A172 (cell line): ENCODE data around the gene IQSEC1. TPM values are rescaled to one million over a fixed set of nuclear protein-coding genes. Genes with fewer than 3 reads are reported as not detected.
A peak's percentile ranks its signal among the peaks of the same experiment; 100 is the strongest.

Source experiments
- DNase-seq: peaks from one replicate; pipeline ENCODE4 v3.0.0-alpha.2; 2015; ENCODE audit warnings: low spot score
- total RNA-seq: library from RNA; depleted of rRNA; stranded (reverse); fragments of >200 nt; shearing (Covaris generic); gene quantifications from 2 replicates; pipeline ENCODE4 v1.2.3, GENCODE V29; 2014

Gene IQSEC1
- total RNA-seq, 1 experiment from 2014 or later, result 25.8 TPM

DNA sequence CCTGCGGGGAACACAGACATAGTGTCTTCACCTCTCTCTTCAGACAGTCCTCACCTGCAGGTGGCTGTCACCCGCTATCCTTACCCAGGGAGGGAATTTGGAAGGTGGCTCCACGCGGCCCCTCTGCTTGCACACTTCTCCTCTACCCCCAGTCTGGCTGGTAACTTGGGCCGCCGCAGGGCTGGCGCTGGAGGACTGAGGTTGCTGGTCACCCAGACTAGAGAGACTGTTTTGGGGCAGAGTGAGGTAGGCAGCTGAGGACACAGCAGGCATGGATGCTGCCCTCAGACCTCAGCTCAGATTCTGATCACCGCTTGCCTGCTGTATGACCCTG lies 12.6 kb upstream of the IQSEC1 start:
- DNase-seq, result no peak

DNA sequence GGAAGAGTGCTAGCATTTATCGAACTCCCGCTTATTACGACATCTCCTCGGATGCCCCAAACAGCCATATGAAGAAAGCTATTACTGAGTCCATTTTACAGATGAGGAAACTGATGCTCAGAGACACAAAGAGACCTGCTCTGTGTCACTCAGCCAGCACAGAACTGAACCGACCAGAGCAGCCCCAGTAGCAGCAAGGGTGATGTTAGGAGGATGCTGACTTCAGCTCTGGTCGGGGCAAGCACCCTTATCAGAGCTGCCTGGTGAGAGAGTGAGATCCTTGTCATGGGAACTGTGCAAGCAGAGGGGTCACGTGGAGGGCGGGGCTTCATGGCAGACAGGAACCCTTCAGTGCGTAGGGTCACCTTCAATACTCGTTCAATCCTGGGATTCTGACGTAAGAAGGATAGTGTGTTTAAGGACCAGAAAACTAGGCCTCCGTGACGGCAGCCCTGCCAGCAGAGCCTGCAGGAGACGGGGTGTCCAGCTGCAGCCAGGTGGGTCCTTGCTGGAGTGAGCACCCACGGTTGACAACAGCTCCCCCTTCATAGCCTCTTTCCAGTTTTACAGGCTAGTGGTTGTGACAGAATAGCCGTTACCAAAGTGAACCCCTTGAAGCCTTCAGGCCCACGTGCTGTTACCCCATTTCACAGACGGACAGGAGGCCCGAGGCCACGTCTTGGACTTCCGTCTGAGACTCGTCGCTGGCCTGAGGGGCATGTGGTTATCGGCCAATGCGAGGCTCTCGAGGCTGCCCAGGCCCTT lies 12.0 kb upstream of the IQSEC1 start:
- no peak for DNase-seq

DNA sequence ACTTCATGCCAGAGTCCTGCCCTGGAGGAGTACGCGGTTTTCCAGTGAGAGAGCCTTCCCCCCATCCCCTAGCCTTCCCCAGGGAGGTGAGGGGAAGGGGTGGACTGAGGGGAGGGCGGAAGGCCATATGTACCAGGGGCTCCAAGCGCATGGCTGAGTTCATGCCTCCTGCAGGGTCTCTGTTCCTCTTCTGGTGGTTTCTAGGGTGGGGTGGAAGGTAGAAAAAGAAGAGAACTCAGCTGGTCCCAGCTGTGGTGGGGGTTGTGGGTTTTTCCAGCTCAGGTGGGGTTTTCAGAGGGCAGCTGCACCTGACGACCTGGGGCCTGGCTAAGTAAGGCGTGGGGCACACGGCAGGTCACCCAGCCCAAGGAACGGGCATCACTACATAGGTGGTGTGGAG lies 10.7 kb upstream of the IQSEC1 start:
- no peak for DNase-seq

DNA sequence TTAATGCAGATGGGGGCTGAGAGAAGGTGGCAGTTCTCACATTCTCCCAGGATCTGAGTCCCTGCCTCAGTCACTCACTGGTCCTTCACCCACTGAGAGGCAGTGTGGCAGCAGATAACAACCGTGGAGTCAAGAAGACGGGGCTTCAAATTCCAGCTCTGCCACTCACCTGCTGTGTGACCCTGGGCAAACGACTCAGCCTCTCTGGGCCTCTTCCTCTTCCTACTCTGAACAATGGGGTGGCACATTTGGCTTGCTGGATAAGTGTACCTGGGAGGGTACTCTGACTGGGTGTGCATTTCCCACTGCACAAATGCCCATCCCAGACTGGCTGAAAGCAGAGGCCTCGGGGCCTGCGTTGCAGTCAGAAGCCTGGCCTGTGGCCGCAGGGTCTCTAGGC lies 10.0 kb upstream of the IQSEC1 start:
- no peak for DNase-seq

DNA sequence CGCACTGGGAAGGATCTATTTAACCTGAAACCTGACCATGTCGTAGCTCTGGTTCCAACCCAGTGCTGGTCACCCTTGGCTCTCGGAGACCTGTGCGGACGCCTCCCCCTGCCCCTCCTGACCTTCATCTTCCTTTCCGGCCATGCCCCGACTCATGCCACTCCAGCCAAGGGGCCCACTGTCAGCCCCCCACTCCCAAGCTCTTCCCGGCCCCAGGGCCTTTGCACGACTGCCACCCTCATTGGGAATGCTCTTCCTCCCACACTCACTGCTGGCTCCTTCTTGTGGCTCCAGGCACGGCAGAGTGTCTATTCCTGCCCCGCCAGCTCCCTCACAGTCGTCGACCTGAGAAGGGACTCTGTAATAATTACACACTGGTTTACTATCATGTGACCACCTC lies 9.4 kb upstream of the IQSEC1 start:
- no peak for DNase-seq

DNA sequence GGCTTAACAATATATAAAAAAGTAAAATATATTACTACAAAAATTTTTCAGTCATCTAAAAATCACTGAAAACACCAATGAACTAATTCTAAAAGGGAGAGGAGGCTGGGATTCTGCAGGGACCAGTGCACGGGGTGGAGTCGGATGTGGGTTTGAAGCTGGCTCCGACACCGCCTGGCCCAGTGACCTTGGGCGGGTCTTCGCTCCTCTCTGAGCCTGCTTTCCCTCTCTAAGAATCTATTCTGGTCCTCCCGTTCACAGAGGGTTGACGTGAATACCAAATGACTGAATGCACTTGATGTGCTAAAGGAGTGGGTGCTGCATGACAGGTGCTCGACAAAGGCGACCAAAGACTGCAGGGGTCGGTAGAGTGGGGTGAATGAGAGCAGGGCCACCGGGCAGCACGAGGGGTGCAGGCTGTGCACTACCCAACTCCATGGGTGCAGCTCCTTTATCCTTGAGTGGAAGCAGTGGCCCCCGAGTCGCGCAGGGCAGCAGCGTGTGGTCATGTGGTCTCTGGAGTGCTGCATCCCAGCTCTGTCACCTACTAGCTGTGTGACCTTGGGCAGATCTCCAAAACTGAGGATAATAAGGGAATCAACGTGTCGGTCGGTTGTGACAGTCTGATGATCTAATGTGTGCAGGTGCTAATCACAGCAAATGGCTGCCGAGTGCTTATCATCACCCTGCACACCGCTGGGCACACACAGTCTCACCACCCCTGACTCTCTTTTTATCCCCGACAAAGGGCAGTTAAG lies 8.6 kb upstream of the IQSEC1 start:
- no peak for DNase-seq

DNA sequence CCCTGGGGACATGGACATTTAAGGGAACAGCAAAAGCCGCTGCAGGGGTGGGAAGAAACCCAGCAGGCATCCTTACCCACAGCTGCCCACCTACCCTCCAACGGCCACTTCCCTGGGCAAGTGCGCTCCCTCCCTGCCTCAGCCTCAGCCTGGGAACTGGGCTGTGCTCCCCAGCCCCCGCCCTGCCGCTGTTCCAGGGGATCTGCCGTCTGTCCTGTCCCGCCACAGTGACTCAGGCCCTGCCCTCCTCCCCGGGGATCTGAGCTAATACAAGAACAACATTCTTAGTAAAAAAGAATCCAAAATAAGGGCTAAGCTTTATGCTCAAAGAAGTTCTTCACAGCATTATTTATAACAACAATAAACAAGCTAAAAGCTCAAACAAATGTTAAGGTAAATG lies 7.4 kb upstream of the IQSEC1 start:
- no peak for DNase-seq

DNA sequence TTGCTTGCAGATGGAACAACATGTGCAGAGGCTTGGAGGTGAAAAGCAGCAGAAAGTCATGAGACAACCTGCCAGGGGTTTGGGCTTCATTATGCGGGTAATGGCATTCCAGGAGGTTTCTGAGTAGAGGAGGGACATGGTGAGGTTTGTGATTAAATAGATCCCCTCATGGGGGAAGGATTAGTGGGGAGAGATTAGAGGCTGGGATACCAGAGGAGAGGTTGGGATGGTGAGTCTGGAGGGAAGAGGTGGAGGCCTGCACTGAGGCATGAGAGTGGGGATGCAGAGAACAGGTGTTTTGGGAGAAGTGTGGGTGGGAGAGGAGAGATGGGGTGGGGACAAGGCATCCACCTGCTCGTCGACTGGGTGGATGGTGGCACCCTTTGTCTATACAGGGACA lies 6.8 kb upstream of the IQSEC1 start:
- no peak for DNase-seq

DNA sequence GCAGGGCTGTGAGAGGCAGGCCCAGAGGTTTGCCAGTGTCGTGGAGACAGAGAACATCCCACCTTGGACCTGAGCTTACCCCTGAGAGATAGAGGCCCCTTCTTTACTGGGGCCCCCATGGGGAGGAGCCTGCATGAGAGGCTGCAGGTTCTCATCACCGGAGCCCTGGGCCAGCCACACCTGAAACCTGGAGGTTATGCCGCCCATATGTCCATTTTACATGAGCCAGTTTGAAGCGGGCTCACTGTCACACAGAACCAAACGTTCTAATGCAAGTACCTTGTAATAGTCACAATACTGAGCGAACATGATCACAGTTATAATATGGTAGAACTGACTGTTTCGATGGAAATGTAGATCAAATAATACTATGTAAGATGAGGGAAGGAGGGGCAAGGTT lies 6.3 kb upstream of the IQSEC1 start:
- no peak for DNase-seq

DNA sequence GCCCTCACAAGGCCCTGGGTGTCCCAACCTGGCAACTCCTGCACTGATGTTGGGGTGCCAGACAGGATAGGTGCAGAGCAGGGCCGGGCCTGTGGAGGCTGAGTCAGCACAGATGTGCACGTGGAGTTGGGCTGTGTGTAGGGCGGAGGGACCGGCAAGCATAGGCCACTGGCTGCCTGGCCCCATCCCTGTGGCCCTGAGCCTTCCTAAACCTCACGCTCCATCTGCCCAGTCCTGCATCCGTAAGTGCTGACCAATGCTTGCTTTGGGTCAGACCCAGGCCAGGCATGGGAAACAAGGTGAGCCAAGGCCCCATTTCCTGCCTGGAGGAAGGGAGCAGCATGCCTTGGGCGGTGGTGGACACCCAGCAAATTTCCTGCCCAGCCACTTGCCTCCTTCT lies 5.8 kb upstream of the IQSEC1 start:
- peak; percentile 40 for DNase-seq

DNA sequence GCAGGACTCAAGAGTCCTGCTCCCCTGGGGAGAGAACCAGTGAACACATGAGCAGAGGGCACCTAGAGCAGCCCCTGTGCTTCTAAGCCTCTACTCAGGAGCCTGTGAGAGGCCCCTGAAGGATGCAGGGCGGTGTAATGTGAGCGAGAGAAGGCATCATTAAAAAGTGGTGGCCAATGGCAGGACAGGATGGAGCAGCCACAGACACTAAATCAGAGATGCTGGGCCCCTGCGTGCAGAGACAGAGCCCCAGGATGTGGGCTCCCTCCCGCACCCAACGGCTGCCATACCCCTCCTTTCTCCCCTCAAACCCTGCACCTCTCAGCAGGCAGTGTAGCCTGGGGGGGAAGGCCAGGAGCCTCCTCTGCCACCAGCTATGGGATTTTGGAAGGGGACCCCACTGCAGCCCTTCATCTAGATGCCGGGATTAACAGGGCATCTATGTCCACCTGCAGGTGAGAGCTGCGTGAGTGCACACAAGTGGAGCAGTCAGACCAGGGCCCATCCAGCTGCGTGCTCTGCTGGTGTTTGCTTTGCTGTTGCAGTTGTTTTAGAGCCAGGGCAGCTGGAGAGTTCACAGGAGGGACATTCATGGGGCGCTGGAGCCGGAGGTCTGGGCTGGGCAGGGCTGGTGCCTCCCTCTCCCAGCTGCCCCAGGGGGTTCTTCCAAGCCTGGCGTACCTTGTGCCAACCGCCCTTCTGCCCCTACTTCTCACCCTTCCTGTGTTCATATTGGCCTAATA lies 5.1 kb upstream of the IQSEC1 start:
- no peak for DNase-seq

DNA sequence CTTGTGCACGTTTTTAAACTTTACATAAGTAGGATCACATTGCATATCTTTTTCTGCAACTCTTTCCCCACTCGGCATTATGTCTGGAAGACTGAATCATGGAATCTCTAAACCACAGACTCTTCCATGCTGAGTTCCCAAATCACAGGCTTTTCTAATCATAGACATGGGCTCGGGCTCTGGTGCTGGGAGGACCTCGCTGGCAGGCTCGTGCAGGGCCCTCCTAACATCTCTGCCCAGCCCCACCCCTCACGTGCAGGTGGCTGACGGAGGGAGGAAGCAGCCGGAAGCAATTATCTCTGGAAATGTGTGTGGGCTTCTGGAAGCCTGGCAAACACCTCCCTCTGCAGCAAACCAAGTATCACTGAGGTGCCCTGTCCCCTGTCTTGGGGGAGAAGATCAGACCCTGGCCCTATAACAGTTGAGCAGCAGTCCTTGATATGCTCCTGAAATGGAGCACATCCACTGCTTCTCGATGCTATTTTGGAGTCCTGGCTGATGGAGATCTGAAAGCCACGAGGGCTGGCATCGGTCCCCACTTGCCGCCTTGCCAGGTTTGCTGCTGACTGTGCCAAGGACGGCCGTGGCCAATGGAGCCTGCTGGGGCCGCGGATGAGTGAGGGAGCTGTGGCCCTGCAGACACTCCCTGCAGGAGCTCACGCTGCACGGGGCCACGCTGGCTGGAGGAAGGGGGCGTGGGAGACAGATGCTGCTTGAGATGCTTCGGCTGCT lies 4.4 kb upstream of the IQSEC1 start:
- DNase-seq, result peak; percentile 63

DNA sequence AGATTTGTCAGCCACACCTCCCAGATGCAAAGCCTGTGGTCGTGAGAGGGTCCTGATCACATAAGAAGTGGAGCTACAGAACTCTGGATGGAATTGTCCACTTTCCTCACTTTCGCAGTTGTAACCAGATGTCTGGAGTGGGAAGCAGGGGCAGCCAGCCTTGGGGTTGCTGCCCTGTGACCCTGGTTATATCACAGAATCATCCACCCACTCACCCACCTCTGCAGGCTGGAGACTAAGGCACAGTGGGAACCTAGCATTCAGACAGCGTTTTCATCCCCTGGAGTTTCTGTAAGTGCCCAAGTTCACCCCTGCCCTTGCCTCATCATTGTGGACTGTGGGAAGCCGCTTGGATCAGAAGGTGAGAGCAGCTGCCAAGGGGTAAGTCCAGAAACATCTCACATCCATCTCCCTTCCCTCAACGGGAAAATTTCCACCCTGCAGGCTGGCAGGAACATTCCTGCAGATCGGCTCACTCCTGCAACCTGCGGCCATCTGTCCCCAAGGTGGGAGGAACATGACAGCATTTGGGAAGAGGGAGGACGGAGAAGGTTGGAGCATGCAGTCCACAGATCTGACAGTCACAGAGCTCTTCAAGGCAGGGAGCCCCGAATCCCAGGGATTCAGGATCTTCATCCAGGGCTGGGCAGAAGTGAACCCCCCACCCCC lies 2.9 kb upstream of the IQSEC1 start:
- DNase-seq, result no peak

DNA sequence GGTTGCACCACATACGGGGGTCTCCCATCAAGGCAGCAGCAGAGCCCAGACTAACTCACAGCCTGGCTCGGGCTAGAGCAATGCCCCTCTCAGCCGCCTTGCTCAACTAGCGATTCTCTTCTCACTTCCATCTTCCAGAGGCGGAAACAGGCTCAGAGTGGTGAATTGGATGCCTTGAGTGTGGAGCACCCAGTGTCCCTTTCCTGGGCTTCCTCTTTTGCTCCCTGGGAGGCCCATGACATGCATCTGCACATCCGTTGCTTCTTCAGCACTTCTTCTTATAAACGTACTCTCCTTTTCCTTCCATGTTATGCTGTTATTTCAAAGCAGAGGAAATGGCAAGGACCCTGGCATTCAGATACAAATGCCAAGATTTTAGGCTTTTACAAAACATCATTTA lies 2.1 kb upstream of the IQSEC1 start:
- DNase-seq, result no peak

DNA sequence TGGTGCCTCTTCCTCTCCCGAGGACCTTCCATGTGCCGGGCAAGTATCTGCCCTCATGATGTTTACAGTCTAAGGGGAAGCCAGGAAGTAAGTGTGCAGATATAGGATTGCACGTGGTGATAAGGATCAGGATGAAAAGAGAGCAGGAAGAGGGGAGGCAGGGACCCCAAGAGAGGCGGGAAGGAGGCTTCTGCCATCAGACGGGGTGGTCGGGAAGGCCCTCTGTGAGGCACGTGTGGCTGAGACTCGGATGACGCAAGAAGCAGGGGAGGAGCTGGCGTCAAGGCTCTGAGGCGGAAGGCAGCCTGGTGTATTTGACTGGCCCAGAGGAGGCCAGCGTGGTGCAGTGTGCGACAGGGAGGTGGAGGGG lies 762 bp upstream of the IQSEC1 start:
- DNase-seq, result no peak

DNA sequence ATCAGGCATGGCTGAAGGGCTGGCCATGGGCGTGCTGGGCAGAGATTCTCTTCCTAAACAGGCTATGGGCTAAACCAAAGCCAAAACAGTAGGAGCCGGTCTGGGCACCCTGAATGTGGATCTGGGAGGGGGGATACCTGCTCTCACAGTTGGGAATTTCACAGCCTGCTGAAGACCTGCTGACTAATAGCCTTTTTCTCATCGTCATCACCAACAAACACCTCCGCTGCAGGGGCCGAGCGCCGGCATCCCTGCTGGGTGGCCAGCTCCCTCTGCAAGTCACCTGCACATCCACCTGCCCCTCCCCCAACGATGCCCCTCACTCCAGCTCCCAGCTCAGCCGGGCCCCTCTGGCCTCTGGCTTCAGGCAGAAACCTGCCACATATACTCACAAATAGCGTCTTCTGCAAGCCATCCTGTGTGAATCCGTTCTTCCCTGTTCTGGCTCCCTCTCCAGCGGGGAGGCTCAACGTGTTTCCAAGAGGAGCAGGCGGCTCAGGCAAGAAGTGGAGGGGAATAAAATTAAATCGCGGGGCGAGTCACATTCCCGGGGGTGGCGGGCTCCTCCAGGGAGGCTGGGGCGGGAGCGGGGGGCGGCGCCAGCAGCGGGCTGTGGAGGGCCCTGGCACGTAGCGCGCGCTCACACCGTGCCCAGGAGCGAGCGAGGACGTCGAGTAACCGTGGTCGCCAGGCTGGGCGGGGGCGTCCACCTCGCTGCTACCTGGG lies 466 bp downstream of the IQSEC1 start:
- DNase-seq, result no peak

DNA sequence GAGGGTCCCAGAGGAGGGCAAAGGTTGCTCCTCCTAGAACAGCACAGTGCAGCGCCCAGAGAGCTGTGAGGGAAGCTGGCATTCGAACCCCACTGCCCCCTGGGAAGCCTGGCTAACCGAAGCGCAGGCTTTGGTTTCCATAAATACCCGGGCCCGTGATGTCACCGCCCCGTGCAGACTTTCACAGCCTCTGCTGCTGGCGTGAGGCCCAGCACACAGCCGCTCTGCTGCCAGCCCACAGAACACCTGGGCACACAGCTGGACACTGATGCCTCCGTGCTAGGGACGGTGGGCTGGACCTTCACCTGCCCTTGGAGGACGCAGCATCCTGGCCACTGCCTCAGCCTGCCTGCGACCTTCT lies 1.0 kb downstream of the IQSEC1 start:
- DNase-seq, result peak; percentile 60

DNA sequence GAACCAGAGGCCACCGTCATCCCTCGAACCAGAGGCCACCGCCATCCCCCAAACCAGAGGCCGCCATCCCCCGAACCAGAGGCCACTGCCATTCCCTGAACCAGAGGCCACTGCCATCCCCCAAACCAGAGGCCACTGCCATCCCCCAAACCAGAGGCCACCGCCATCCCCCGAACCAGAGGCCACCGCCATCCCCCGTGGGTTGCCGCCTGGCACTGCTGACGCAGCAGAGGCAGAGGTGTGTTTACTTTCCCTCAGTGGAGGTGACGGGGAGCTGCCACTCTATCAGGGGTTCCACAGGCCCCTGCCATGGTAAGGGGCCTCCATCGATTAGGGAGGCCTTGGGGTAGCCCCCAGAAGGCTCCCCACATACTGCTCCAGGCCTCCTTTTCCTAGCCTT lies 1.5 kb downstream of the IQSEC1 start:
- no peak for DNase-seq

DNA sequence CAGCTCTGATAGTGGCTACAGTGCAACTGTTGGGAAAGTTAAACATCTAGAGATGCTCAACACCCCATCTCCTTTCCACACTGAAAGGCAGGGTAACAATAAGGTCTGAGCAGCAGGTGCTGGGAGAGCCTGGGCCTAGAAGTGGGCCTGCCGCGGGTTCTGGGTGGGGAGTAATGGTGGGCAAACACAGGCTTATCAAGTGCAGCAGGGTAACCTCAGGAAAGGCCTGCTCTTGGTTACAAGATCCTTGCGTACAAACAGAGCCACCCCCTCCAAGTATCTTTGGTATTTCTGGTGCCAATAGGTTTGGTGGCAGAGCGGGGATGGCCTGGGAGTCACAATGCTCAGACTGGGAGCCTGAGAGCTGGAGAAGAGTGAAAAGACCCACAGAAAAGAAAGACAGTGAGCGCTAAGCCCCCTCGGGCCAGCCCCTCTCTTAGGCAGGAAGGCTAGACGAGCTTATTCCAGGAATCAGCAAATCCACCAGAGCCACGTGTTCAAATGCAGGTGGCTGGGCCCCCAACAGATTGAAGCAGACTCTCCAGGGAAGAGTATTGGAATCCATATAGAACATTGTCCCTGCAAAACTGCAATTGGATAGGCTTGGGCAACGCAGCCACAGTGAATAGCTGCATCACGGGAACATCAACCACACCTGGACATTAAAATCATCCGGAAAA lies 2.7 kb downstream of the IQSEC1 start:
- DNase-seq, result no peak

DNA sequence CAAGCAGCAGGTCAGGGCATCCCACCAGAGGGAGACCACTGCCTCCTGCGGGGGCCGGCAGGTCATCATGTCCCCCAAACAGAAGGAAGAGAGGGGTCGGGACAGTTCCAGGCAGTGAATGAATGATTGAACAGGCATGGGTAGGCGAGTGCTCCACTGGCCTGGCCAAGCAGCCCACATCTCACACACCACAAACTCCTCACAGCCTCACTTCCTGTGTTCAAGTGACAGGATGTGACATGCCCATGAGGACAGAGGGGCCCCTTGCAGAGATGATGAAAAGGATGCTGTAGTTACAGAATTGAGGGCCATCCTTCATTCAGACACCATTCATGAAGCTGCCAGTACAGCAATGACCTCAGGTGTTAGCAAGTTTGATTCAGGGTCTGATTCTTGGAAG lies 3.7 kb downstream of the IQSEC1 start:
- no peak for DNase-seq
